Gastroesophageal sphincter (tissue), 4 donors: ENCODE data around the gene NCK2. TPM values are rescaled to one million over a fixed set of nuclear protein-coding genes. Genes with fewer than 3 reads are reported as not detected.

ENCODE experiments used
- ATAC-seq: fragments of 150-250 bp; one replicate; pipeline ENCODE4 v1.9.1; 2016; ENCODE audit warnings: mild to moderate bottlenecking, moderate library complexity
- H3K27ac ChIP-seq, 4 donors: fragments of 200-600 bp; sonication (generic) in 3 of 4; 1 replicate in 3 of 4; 2 replicates in 1 of 4; pipeline ENCODE4 v1.5.1; 2016 to 2019
- H3K27me3 ChIP-seq: fragments of 200-600 bp; sonication (generic); one replicate; pipeline ENCODE4 v1.5.1; 2019
- H3K36me3 ChIP-seq, 2 donors: fragments of 200-600 bp; sonication (generic); one replicate each; pipeline ENCODE4 v1.5.1; 2019; ENCODE audit warnings: control low read depth in 1 of 2
- H3K4me1 ChIP-seq, 3 donors: fragments of 200-600 bp; sonication (generic); 1 replicate in 2 of 3; 2 replicates in 1 of 3; pipeline ENCODE4 v1.5.1; 2016 to 2019; ENCODE audit warnings: control low read depth in 2 of 3
- H3K4me3 ChIP-seq, 2 donors: fragments of 200-600 bp; sonication (generic); one replicate each; pipeline ENCODE4 v1.5.1; 2019; ENCODE audit warnings: mild to moderate bottlenecking in 1 of 2, moderate library complexity in 1 of 2
- H3K9me3 ChIP-seq, 3 donors: fragments of 200-600 bp; sonication (generic); one replicate each; pipeline ENCODE4 v1.5.1; 2017 to 2019; ENCODE audit warnings: control low read depth in 2 of 3
- CTCF ChIP-seq, 4 experiments: fragments of 200-600 bp in 2 of 4; fragments of 450-650 bp in 2 of 4; sonication (generic) in 1 of 4; IDR thresholded peaks; one replicate each; pipeline ENCODE4 v1.5.1; 2017 to 2019; ENCODE audit warnings: antibody characterized with exemption in 4 of 4, mild to moderate bottlenecking in 2 of 4, moderate library complexity in 2 of 4
- EP300 ChIP-seq: sonication (generic); formaldehyde crosslinking; IDR thresholded peaks from one replicate; pipeline ENCODE4 v1.6.1; 2017; ENCODE audit warnings: antibody characterized with exemption, mild to moderate bottlenecking
- POLR2A ChIP-seq, 2 donors: fragments of 450-650 bp; IDR thresholded peaks; one replicate each; pipeline ENCODE4 v1.6.1; 2017; ENCODE audit warnings: antibody characterized with exemption in 2 of 2, mild to moderate bottlenecking in 2 of 2, moderate library complexity in 1 of 2
- POLR2AphosphoS5 ChIP-seq: sonication (generic); formaldehyde crosslinking; IDR thresholded peaks from one replicate; pipeline ENCODE4 v1.6.1; 2017; ENCODE audit warnings: antibody characterized with exemption
- WGBS, 2 donors: methylation state at CpG; one replicate each; pipeline ENCODE4 v1.1.5; 2018; ENCODE audit warnings: low coverage in 1 of 2; 5-methylcytosine and 5-hydroxymethylcytosine counted together
- total RNA-seq, 4 donors: library from RNA; depleted of rRNA; stranded (reverse); fragments of >200 nt; gene quantifications; one replicate each; pipeline ENCODE4 v1.1.0, GENCODE V29; 2016

The NCK2 gene
- total RNA-seq, 4 donors from 2014 or later, result 63.0 to 131 (median 89.5) TPM

GRCh38 chr2:105721991-105722511 is 22.7 kb upstream of the NCK2 start:
- WGBS, 2 donors, result 68 to 71% methylated on average over 5 to 8 of the region's 8 CpGs
- no peak for ATAC-seq

GRCh38 chr2:105722726-105723297 is 21.9 kb upstream of the NCK2 start:
- TF ChIP-seq POLR2A (IDR thresholded peaks at IDR 0.05) (no peak), EP300 (no peak), POLR2AphosphoS5 (no peak), CTCF (IDR thresholded peaks at IDR 0.05) (no peak)

More at GRCh38 chr2:105721991-105722511, 22.7 kb upstream of the NCK2 start:
- no peak overlapping the region for H3K4me3 ChIP-seq
- H3K36me3 ChIP-seq, result no peaks in the 10 kb centered on the region
- no peaks in the 10 kb centered on the region for H3K27me3 ChIP-seq
- no peak overlapping the region for H3K27ac ChIP-seq
- peaks cover 0 to 2% (median 0%) of the 10 kb centered on the region in 3 donors for H3K9me3 ChIP-seq
- TF ChIP-seq EP300, result no peak
- no peaks in the 10 kb centered on the region for H3K4me1 ChIP-seq

DNA sequence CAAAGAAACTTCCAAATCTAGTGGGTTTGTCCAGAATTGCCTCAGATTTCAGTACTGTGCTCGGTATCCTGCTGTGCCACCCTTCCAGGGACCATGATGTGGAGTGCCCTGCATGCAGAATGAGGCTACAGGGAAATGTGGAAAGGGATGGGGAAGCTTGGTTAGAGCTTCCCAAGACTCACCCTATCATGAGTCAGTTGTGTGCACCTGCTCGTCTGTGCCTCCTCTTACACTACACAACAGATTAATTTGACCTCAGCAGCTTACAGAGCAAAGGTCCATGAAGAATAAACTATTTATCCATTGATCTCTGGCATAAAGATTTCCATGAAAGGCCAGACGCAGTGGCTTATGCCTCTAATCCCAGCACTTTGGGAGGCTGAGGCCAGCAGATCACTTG is 21.3 kb upstream of the NCK2 start:
- TF ChIP-seq EP300 (no peak), POLR2A (IDR thresholded peaks at IDR 0.05) (no peak), CTCF (IDR thresholded peaks at IDR 0.05) (no peak), POLR2AphosphoS5 (no peak)
- H3K9me3 ChIP-seq, result peaks cover 0 to 9% (median 0%) of the 10 kb centered on the region in 3 donors
- H3K27ac ChIP-seq, result no peak overlapping the region
- no peaks in the 10 kb centered on the region for H3K27me3 ChIP-seq
- ATAC-seq, result no peak
- H3K36me3 ChIP-seq, result no peaks in the 10 kb centered on the region
- no peak overlapping the region for H3K4me3 ChIP-seq
- H3K4me1 ChIP-seq, result no peaks in the 10 kb centered on the region
- 80 to 90% methylated on average over 1 to 2 of the region's 3 CpGs for WGBS, 2 donors

More at GRCh38 chr2:105722726-105723297, 21.9 kb upstream of the NCK2 start:
- no peak for ATAC-seq
- Histone ChIP-seq H3K27ac (no peak overlapping the region), H3K4me1 (no peaks in the 10 kb centered on the region), H3K4me3 (no peak overlapping the region), H3K27me3 (no peaks in the 10 kb centered on the region), H3K36me3 (no peaks in the 10 kb centered on the region), H3K9me3 (peaks cover 0 to 9% (median 0%) of the 10 kb centered on the region in 3 donors)
- WGBS, 2 donors, result 81 to 100% methylated on average over 1 to 9 of the region's 11 CpGs

DNA sequence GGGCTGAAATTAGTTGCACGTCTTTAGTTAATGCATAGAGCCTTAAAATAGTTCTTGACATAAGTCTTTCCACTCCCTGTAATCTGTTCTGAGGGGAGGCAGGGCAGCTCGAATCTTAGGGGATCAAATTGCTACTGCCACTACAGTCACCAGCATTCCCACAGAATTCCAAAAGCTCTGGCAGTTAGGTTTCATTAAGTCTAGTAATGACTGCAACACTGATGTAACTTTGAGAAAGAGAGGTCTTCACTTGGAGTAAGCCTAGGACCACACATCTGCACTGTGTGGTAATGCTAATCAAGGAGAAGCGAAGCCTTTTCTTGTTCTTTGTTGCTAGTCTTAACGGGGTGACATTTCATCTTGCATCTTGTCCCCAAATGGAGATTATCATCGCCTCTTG is 19.3 kb upstream of the NCK2 start:
- Histone ChIP-seq H3K9me3 (peaks cover 0 to 15% (median 0%) of the 10 kb centered on the region in 3 donors), H3K27me3 (no peaks in the 10 kb centered on the region), H3K36me3 (no peaks in the 10 kb centered on the region), H3K27ac (no peak overlapping the region), H3K4me1 (no peaks in the 10 kb centered on the region), H3K4me3 (no peak overlapping the region)
- no peak for ATAC-seq
- no peak for TF ChIP-seq EP300
- no peak for TF ChIP-seq POLR2AphosphoS5
- TF ChIP-seq POLR2A (IDR thresholded peaks at IDR 0.05), result no peak
- no peak for TF ChIP-seq CTCF (IDR thresholded peaks at IDR 0.05)
- WGBS, 2 donors, result 64 to 67% methylated on average over 5 of the region's 5 CpGs

DNA sequence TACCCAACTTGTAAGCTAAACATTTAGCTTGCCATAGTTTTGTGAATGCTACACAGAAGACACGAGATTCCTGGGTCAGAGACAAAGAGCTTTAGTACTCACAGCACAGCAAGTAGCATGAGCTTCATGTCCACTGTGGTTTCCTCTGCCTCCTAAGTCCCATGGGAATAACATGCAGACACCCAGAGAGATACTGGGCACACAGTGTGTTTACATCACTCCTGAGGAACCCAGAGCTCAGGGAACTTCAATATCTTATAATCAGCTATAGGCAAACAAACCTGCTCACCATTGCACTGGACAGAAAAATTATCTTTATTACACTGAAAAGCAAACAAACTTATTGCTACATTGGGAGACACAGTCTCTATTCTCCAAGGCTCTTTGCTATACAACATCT is 14.5 kb upstream of the NCK2 start:
- Histone ChIP-seq H3K9me3 (peaks cover 0 to 15% (median 0%) of the 10 kb centered on the region in 3 donors), H3K27ac (no peak overlapping the region), H3K4me1 (no peaks in the 10 kb centered on the region), H3K4me3 (no peak overlapping the region), H3K27me3 (no peaks in the 10 kb centered on the region), H3K36me3 (no peaks in the 10 kb centered on the region)
- no CpG with 5 or more reads among the region's 1 CpG for WGBS, 2 donors
- no peak for TF ChIP-seq POLR2A (IDR thresholded peaks at IDR 0.05)
- TF ChIP-seq CTCF (IDR thresholded peaks at IDR 0.05), result no peak
- TF ChIP-seq EP300, result no peak
- TF ChIP-seq POLR2AphosphoS5, result no peak
- no peak for ATAC-seq
